GM10248 (cell line): ENCODE measurements around the gene MAPK4.

Source experiments
- CTCF ChIA-PET: fragments of 300-600 bp; sonication (Branson Sonifier 250); formaldehyde crosslinking; extraction: SDS; loops from one replicate; lab custom pipeline; 2021; ENCODE audit warnings: antibody characterized with exemption; lab: Yijun Ruan, JAX
- POLR2A ChIA-PET: fragments of 350-650 bp; sonication (Branson Sonifier 250); formaldehyde crosslinking; extraction: SDS; loops from one replicate; lab custom pipeline; 2020; ENCODE audit warnings: antibody characterized with exemption; lab: Yijun Ruan, JAX
- DNase-seq: peaks from one replicate; pipeline ENCODE4 v3.0.0; 2012; ENCODE audit errors: extremely low spot score
- CTCF ChIP-seq: IDR thresholded peaks from 2 replicates; pipeline ENCODE4 v1.5.1; 2012; ENCODE audit warnings: mild to moderate bottlenecking, low read depth; ENCODE audit errors: extremely low read depth, missing control alignments, control extremely low read depth

Gene MAPK4

GRCh38 chr18:50686409-50686808, 126.5 kb downstream of the MAPK4 start:
- ChIA-PET POLR2A (no interaction called here), CTCF (interaction anchor here (0.7 to 1.4 kb wide), 2 partner anchors 9 to 40 kb away, joined by 3 read pairs; no protein-coding TSS in a partner anchor)
- no peak for TF ChIP-seq CTCF
- DNase-seq: no peak

- CTCF ChIA-PET: interaction anchor here (1.4 kb wide), 1 partner anchor 38 kb away, joined by 3 read pairs; no protein-coding TSS in a partner anchor
- no peak for DNase-seq
- TF ChIP-seq CTCF: no peak
- POLR2A ChIA-PET: no interaction called here
Measured at GRCh38 chr18:50687491-50687890, 127.6 kb downstream of the MAPK4 start.

GRCh38 chr18:50689578-50689977, 129.7 kb downstream of the MAPK4 start:
- CTCF ChIA-PET: no interaction called here
- DNase-seq: no peak
- POLR2A ChIA-PET: no interaction called here
- no peak for TF ChIP-seq CTCF

- ChIA-PET CTCF (no interaction called here), POLR2A (no interaction called here)
- DNase-seq: no peak
- TF ChIP-seq CTCF: no peak
Measured at GRCh38 chr18:50694147-50694546, 134.3 kb downstream of the MAPK4 start.

- no peak for DNase-seq
- no peak for TF ChIP-seq CTCF
- ChIA-PET POLR2A (no interaction called here), CTCF (interaction anchor here (1.0 to 1.4 kb wide), 2 partner anchors 9 to 12 kb away, joined by 3 read pairs; no protein-coding TSS in a partner anchor)
Measured at GRCh38 chr18:50695431-50696176, 135.7 kb downstream of the MAPK4 start.

- DNase-seq: no peak
- TF ChIP-seq CTCF: no peak
- CTCF ChIA-PET: interaction anchor here (1.0 to 1.4 kb wide), 2 partner anchors 10 to 11 kb away, joined by 3 read pairs; no protein-coding TSS in a partner anchor
- POLR2A ChIA-PET: no interaction called here
Measured at GRCh38 chr18:50696436-50696835, 136.5 kb downstream of the MAPK4 start.

GRCh38 chr18:50696929-50697328, 137.0 kb downstream of the MAPK4 start:
- CTCF ChIA-PET: no interaction called here
- DNase-seq: no peak
- POLR2A ChIA-PET: no interaction called here
- TF ChIP-seq CTCF: no peak
